H9 (cell line): ENCODE measurements around the gene ZFAND3. TPM values are rescaled to one million over a fixed set of nuclear protein-coding genes. Genes with fewer than 3 reads are reported as not detected.

Experiments
- DNase-seq: peaks from one replicate; pipeline ENCODE4 v3.0.0-alpha.2; 2017
- H2AFZ ChIP-seq: one replicate; pipeline ENCODE4 v1.6.1; 2013; ENCODE audit warnings: mild to moderate bottlenecking, low read length, control low read depth, moderate library complexity
- H2AK5ac ChIP-seq: 2 replicates; pipeline ENCODE4 v1.6.1; 2013; ENCODE audit warnings: low read length, control low read depth, mixed read lengths; ENCODE audit not compliant: insufficient read length
- H2BK120ac ChIP-seq: one replicate; pipeline ENCODE4 v1.6.1; 2013; ENCODE audit warnings: low read depth, mild to moderate bottlenecking, low read length, control low read depth, inconsistent platforms; ENCODE audit not compliant: poor library complexity, severe bottlenecking
- H2BK12ac ChIP-seq: 2 replicates; pipeline ENCODE4 v1.6.1; 2013; ENCODE audit warnings: low read length, control low read depth, mixed read lengths, low read depth; ENCODE audit not compliant: insufficient read length
- H2BK15ac ChIP-seq: 2 replicates; pipeline ENCODE4 v1.6.1; 2013; ENCODE audit warnings: low read depth, low read length, control low read depth
- H2BK20ac ChIP-seq: one replicate; pipeline ENCODE4 v1.6.1; 2013; ENCODE audit warnings: low read depth, mild to moderate bottlenecking, low read length, control low read depth, inconsistent platforms; ENCODE audit not compliant: poor library complexity, severe bottlenecking
- H2BK5ac ChIP-seq: 2 replicates; pipeline ENCODE4 v1.6.1; 2013; ENCODE audit warnings: low read length, control low read depth, mixed read lengths; ENCODE audit not compliant: insufficient read length
- H3K14ac ChIP-seq: 2 replicates; pipeline ENCODE4 v1.6.1; 2013; ENCODE audit warnings: low read length, control low read depth; ENCODE audit not compliant: insufficient read depth
- H3K18ac ChIP-seq: 2 replicates; pipeline ENCODE4 v1.6.1; 2013; ENCODE audit warnings: low read depth, mild to moderate bottlenecking, mixed read lengths, low read length, control low read depth; ENCODE audit not compliant: insufficient read length
- H3K23ac ChIP-seq: 2 replicates; pipeline ENCODE4 v1.6.1; 2013; ENCODE audit warnings: low read length, control low read depth, mixed read lengths, low read depth; ENCODE audit not compliant: insufficient read length
- H3K23me2 ChIP-seq: 2 replicates; pipeline ENCODE4 v1.6.1; 2013; ENCODE audit warnings: low read depth, mild to moderate bottlenecking, mixed read lengths, low read length, control low read depth; ENCODE audit not compliant: insufficient read length, poor library complexity, severe bottlenecking
- H3K27ac ChIP-seq: 2 replicates; pipeline ENCODE4 v1.5.1; 2013; ENCODE audit warnings: low read length, control low read depth, mixed read lengths, low read depth; ENCODE audit not compliant: insufficient read length
- H3K27me3 ChIP-seq: 2 replicates; pipeline ENCODE4 v1.6.1; 2013; ENCODE audit warnings: low read length, control low read depth, inconsistent platforms; ENCODE audit not compliant: insufficient read depth
- H3K4ac ChIP-seq: 2 replicates; pipeline ENCODE4 v1.6.1; 2013; ENCODE audit warnings: low read depth, mild to moderate bottlenecking, control low read depth, inconsistent platforms, low read length, moderate library complexity
- H3K4me1 ChIP-seq: 2 replicates; pipeline ENCODE4 v1.6.1; 2013; ENCODE audit warnings: low read length, control low read depth, inconsistent platforms; ENCODE audit not compliant: insufficient read depth
- H3K4me2 ChIP-seq: 2 replicates; pipeline ENCODE4 v1.6.1; 2013; ENCODE audit warnings: low read length, control low read depth, mixed read lengths; ENCODE audit not compliant: insufficient read length, insufficient read depth
- H3K56ac ChIP-seq: 2 replicates; pipeline ENCODE4 v1.6.1; 2013; ENCODE audit warnings: low read depth, mild to moderate bottlenecking, mixed read lengths, low read length, control low read depth; ENCODE audit not compliant: insufficient read length
- H3K79me1 ChIP-seq: 2 replicates; pipeline ENCODE4 v1.6.1; 2013; ENCODE audit warnings: low read depth, mild to moderate bottlenecking, moderate library complexity, low read length, control low read depth, inconsistent platforms; ENCODE audit not compliant: insufficient read depth, poor library complexity, severe bottlenecking
- H3K79me2 ChIP-seq: 2 replicates; pipeline ENCODE4 v1.6.1; 2013; ENCODE audit warnings: low read length, control low read depth, inconsistent platforms; ENCODE audit not compliant: insufficient read depth
- H3K9ac ChIP-seq: 2 replicates; pipeline ENCODE4 v1.6.1; 2013; ENCODE audit warnings: low read length, control low read depth, mixed read lengths; ENCODE audit not compliant: insufficient read length; ENCODE audit errors: extremely low read depth
- H3K9me3 ChIP-seq: one replicate; pipeline ENCODE4 v1.6.1; 2013; ENCODE audit warnings: low read depth, low read length, inconsistent platforms; ENCODE audit not compliant: control insufficient read depth
- H3T11ph ChIP-seq: one replicate; pipeline ENCODE4 v1.6.1; 2013; ENCODE audit warnings: mild to moderate bottlenecking, low read length, control low read depth, inconsistent platforms
- H4K20me1 ChIP-seq: one replicate; pipeline ENCODE4 v1.6.1; 2013; ENCODE audit not compliant: control insufficient read depth, insufficient read length, insufficient read depth
- H4K5ac ChIP-seq: 2 replicates; pipeline ENCODE4 v1.6.1; 2013; ENCODE audit warnings: low read depth, mild to moderate bottlenecking, mixed read lengths, low read length, control low read depth; ENCODE audit not compliant: insufficient read length
- H4K8ac ChIP-seq: replicated peaks from 2 replicates; pipeline ENCODE4 v1.6.1; 2013; ENCODE audit warnings: low read length, control low read depth, mixed read lengths, low read depth; ENCODE audit not compliant: insufficient read length
- H4K91ac ChIP-seq: 2 replicates; pipeline ENCODE4 v1.6.1; 2013; ENCODE audit warnings: low read depth, mild to moderate bottlenecking, moderate library complexity, mixed read lengths, low read length, control low read depth; ENCODE audit not compliant: insufficient read length
- H3K27ac Mint-ChIP-seq, 3 experiments: 2 replicates in 2 of 3; 3 replicates in 1 of 3; pipeline ENCODE4 v1.8.0; 2020 to 2021; ENCODE audit warnings: mixed read lengths in 3 of 3, mild to moderate bottlenecking in 1 of 3, moderate library complexity in 1 of 3
- H3K27me3 Mint-ChIP-seq: 2 replicates; pipeline ENCODE4 v1.8.0; 2021; ENCODE audit warnings: low read depth, mild to moderate bottlenecking, moderate library complexity, mixed read lengths
- H3K36me3 Mint-ChIP-seq, 3 experiments: 2 replicates in 2 of 3; 3 replicates in 1 of 3; pipeline ENCODE4 v1.8.0; 2020 to 2021; ENCODE audit warnings: low read depth in 3 of 3, mixed read lengths in 3 of 3; ENCODE audit not compliant: insufficient read depth in 1 of 3
- H3K4me1 Mint-ChIP-seq, 2 experiments: 2 replicates each; pipeline ENCODE4 v1.8.0; 2020; ENCODE audit warnings: mixed read lengths in 2 of 2
- H3K4me3 Mint-ChIP-seq, 2 experiments: 2 replicates in 1 of 2; 3 replicates in 1 of 2; pipeline ENCODE4 v1.8.0; 2020 to 2021; ENCODE audit warnings: mild to moderate bottlenecking in 2 of 2, mixed read lengths in 2 of 2, moderate library complexity in 1 of 2
- H3K9me3 Mint-ChIP-seq, 2 experiments: 2 replicates in 1 of 2; 3 replicates in 1 of 2; pipeline ENCODE4 v1.8.0; 2020; ENCODE audit warnings: mild to moderate bottlenecking in 2 of 2, mixed read lengths in 2 of 2, moderate library complexity in 1 of 2
- CTCF ChIP-seq: fragments of 200-600 bp; sonication (generic); conservative IDR thresholded peaks from 3 replicates; pipeline ENCODE4 v1.8.0; 2021; ENCODE audit warnings: antibody characterized with exemption, mild to moderate bottlenecking
- WGBS: extraction: QIAGEN DNeasy Blood & Tissue Kit; methylation state at CpG from one replicate; pipeline ENCODE4 v1.1.7; 2013; ENCODE audit warnings: missing lambda C conversion rate, low lambda C conversion rate, mixed read lengths; ENCODE audit not compliant: insufficient read length; ENCODE audit errors: extremely low coverage; 5-methylcytosine and 5-hydroxymethylcytosine counted together
- total RNA-seq: library from RNA; stranded (reverse); gene quantifications from 2 replicates; pipeline ENCODE4 v1.2.1, GENCODE V29; 2021

The ZFAND3 gene
- total RNA-seq, 1 experiment from 2014 or later: 57.7 TPM

DNA sequence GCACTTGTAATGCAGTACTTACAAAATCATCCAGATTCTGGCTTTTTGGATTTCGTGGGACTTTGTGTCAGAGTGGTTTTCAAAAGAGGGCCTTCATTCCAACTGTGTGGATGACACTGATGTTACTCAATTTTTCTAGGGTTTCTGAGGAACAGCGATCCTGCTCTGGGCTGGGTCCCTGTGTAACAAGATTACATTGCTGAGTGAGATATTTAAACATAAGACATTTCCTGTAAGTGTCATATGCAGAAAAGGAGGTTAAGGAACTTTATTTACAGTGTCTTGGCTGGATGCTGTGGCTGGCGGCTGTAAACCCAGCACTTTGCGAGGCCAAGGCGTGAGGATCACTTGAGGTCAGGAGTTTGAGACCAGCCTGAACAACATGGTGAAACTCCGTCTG lies 6.7 kb downstream of the ZFAND3 start:
- H3K27ac Mint-ChIP-seq: no peak overlapping the region
- H3K4me1 Mint-ChIP-seq: peaks cover 30 to 32% of the 10 kb centered on the region in 2 experiments
- Histone ChIP-seq H3K4me2 (no peak overlapping the region), H3T11ph (no peak overlapping the region), H3K27ac (no peak overlapping the region), H3K23ac (no peak overlapping the region), H3K79me1 (peaks cover 2% of the 10 kb centered on the region), H3K4me1 (no peaks in the 10 kb centered on the region; the same call in 1 of the 2 replicates), H2AK5ac (no peak overlapping the region), H3K27me3 (no peaks in the 10 kb centered on the region), H2BK5ac (no peak overlapping the region), H3K14ac (no peak overlapping the region), H3K9me3 (no peaks in the 10 kb centered on the region), H4K91ac (no peak overlapping the region), H2BK12ac (no peak overlapping the region), H3K79me2 (peaks cover 30% of the 10 kb centered on the region), H4K20me1 (no peaks in the 10 kb centered on the region), H2BK15ac (no peak overlapping the region), H3K23me2 (no peaks in the 10 kb centered on the region), H4K8ac (no peak overlapping the region), H4K5ac (no peak overlapping the region), H2AFZ (no peak overlapping the region), H3K9ac (no peak overlapping the region), H3K56ac (no peak overlapping the region), H2BK20ac (no peak overlapping the region), H3K18ac (no peak overlapping the region), H3K4ac (no peak overlapping the region), H2BK120ac (no peak overlapping the region)
- no peaks in the 10 kb centered on the region for H3K36me3 Mint-ChIP-seq
- DNase-seq: no peak
- no peak overlapping the region for H3K4me3 Mint-ChIP-seq
- no peak for TF ChIP-seq CTCF
- H3K27me3 Mint-ChIP-seq: no peaks in the 10 kb centered on the region
- H3K9me3 Mint-ChIP-seq: no peaks in the 10 kb centered on the region
- no CpG with 5 or more reads among the region's 6 CpGs for WGBS
